SK-N-SH treated with all-trans-retinoic acid at 6 μM for 48 hours (cell line): Measurements from ENCODE around the gene ZNF518A.
A peak's percentile ranks its signal among the peaks of the same experiment; 100 is the strongest.

ENCODE experiments used
- ATAC-seq: fragments of 200-7000 bp; cut with Tn5 transposase; 3 replicates; pipeline ENCODE4 v1.9.1; 2020; ENCODE audit warnings: mild to moderate bottlenecking, moderate library complexity
- ARNTL ChIP-seq: fragments of 450-650 bp; formaldehyde crosslinking; IDR thresholded peaks from 2 replicates; pipeline ENCODE4 v1.5.0; 2020; ENCODE audit warnings: low read depth, mild to moderate bottlenecking, moderate library complexity, borderline replicate concordance
- BACH2 ChIP-seq: fragments of 250-450 bp; sonication (Bioruptor Pico); IDR thresholded peaks from 2 replicates; pipeline ENCODE4 v1.9.0; 2021; ENCODE audit warnings: mild to moderate bottlenecking, borderline replicate concordance
- CREB5 ChIP-seq: fragments of 250-450 bp; sonication (Bioruptor Pico); IDR thresholded peaks from 2 replicates; pipeline ENCODE4 v1.5.1; 2020; ENCODE audit warnings: low read depth, mild to moderate bottlenecking, moderate library complexity
- CSDC2 ChIP-seq: fragments of 250-450 bp; sonication (Bioruptor Pico); IDR thresholded peaks from 2 replicates; pipeline ENCODE4 v1.5.0; 2020; ENCODE audit warnings: mild to moderate bottlenecking, moderate library complexity
- CSRNP3 ChIP-seq: fragments of 250-450 bp; sonication (Bioruptor Pico); IDR thresholded peaks from 2 replicates; pipeline ENCODE4 v1.5.1; 2021; ENCODE audit warnings: mild to moderate bottlenecking, moderate library complexity
- ESRRG ChIP-seq: fragments of 250-450 bp; sonication (Bioruptor Pico); IDR thresholded peaks from 2 replicates; pipeline ENCODE4 v1.6.1; 2021; ENCODE audit warnings: mild to moderate bottlenecking
- GLIS3 ChIP-seq: fragments of 250-450 bp; sonication (Bioruptor Pico); IDR thresholded peaks from 2 replicates; pipeline ENCODE4 v1.5.0; 2020; ENCODE audit warnings: mild to moderate bottlenecking, moderate library complexity
- OSR1 ChIP-seq: fragments of 250-450 bp; sonication (Bioruptor Pico); IDR thresholded peaks from 2 replicates; pipeline ENCODE4 v1.8.0; 2022; ENCODE audit warnings: moderate library complexity, mild to moderate bottlenecking, inconsistent platforms
- PATZ1 ChIP-seq: fragments of 250-450 bp; sonication (Bioruptor Pico); IDR thresholded peaks from 2 replicates; pipeline ENCODE4 v1.8.0; 2020; ENCODE audit warnings: mild to moderate bottlenecking, moderate library complexity, borderline replicate concordance
- POU6F1 ChIP-seq: fragments of 250-450 bp; sonication (Bioruptor Pico); IDR thresholded peaks from 2 replicates; pipeline ENCODE4 v1.8.0; 2021; ENCODE audit warnings: low read depth, mild to moderate bottlenecking, moderate library complexity, borderline replicate concordance
- PPARA ChIP-seq: fragments of 250-450 bp; sonication (Bioruptor Pico); IDR thresholded peaks from 2 replicates; pipeline ENCODE4 v1.5.0; 2020; ENCODE audit warnings: mild to moderate bottlenecking, borderline replicate concordance
- TCF4 ChIP-seq: fragments of 250-450 bp; sonication (Bioruptor Pico); IDR thresholded peaks from 2 replicates; pipeline ENCODE4 v1.8.0; 2021; ENCODE audit warnings: mild to moderate bottlenecking, moderate library complexity, borderline replicate concordance
- TOX ChIP-seq: fragments of 250-450 bp; sonication (Bioruptor Pico); IDR thresholded peaks from 2 replicates; pipeline ENCODE4 v1.8.0; 2021; ENCODE audit warnings: mild to moderate bottlenecking, moderate library complexity, borderline replicate concordance
- TSHZ2 ChIP-seq: fragments of 250-450 bp; sonication (Bioruptor Pico); IDR thresholded peaks from 2 replicates; pipeline ENCODE4 v1.5.0; 2020; ENCODE audit warnings: mild to moderate bottlenecking, moderate library complexity
- ZC3H10 ChIP-seq: fragments of 250-450 bp; sonication (Bioruptor Pico); IDR thresholded peaks from 2 replicates; pipeline ENCODE4 v1.5.1; 2021; ENCODE audit warnings: mild to moderate bottlenecking, moderate library complexity
- ZFP3 ChIP-seq: fragments of 250-450 bp; sonication (Bioruptor Pico); IDR thresholded peaks from 2 replicates; pipeline ENCODE4 v1.5.0; 2020; ENCODE audit warnings: mild to moderate bottlenecking, moderate library complexity
- ZNF565 ChIP-seq: fragments of 450-650 bp; formaldehyde crosslinking; conservative IDR thresholded peaks from 2 replicates; pipeline ENCODE4 v1.5.0; 2020; ENCODE audit warnings: low read depth, mild to moderate bottlenecking, moderate library complexity
- ZNF70 ChIP-seq: fragments of 450-650 bp; formaldehyde crosslinking; IDR thresholded peaks from 2 replicates; pipeline ENCODE4 v1.5.0; 2020; ENCODE audit warnings: mild to moderate bottlenecking, moderate library complexity
- ZNF8 ChIP-seq: fragments of 450-650 bp; formaldehyde crosslinking; IDR thresholded peaks from 2 replicates; pipeline ENCODE4 v1.5.0; 2020; ENCODE audit warnings: mild to moderate bottlenecking, moderate library complexity

Gene ZNF518A

GRCh38 chr10:96130326-96130995, 364 bp downstream of the ZNF518A start:
- ATAC-seq, result peak; percentile 91
- TF ChIP-seq PATZ1 (no peak), TSHZ2 (CRISPR knock-in tag) (no peak; the same call in 1 of the 2 replicates), ZNF70 (CRISPR knock-in tag) (no peak), ZNF8 (no peak), GLIS3 (CRISPR knock-in tag) (no peak), TOX (CRISPR knock-in tag) (no peak), OSR1 (CRISPR knock-in tag) (no peak), ARNTL (CRISPR knock-in tag) (no peak), ESRRG (no peak), TCF4 (CRISPR knock-in tag) (no peak), CREB5 (CRISPR knock-in tag) (no peak)

- TF ChIP-seq PPARA (CRISPR knock-in tag) (no peak), ZNF565 (CRISPR knock-in tag) (no peak), CSDC2 (CRISPR knock-in tag) (no peak), ZC3H10 (CRISPR knock-in tag) (no peak), ZNF8 (no peak), TSHZ2 (CRISPR knock-in tag) (no peak), POU6F1 (CRISPR knock-in tag) (no peak), ARNTL (CRISPR knock-in tag) (no peak), ZFP3 (CRISPR knock-in tag) (no peak), TOX (CRISPR knock-in tag) (no peak), ESRRG (no peak), CSRNP3 (CRISPR knock-in tag) (no peak), BACH2 (CRISPR knock-in tag) (no peak), OSR1 (CRISPR knock-in tag) (no peak)
Measured at GRCh38 chr10:96131621-96132020, 1.5 kb downstream of the ZNF518A start.

More at GRCh38 chr10:96131621-96132020, 1.5 kb downstream of the ZNF518A start:
- no peak for ATAC-seq
